ENCODE measurements around the gene TGFBR1.

TGFBR1 gene

GRCh38 chr9:99105152-99106043, 485 bp downstream of the TGFBR1 start:
- peak; percentile 81 for DNase-seq (ENCODE audit: low read depth)
- H3K4me3 ChIP-seq (ENCODE audit: low read depth, low read length) = peak overlapping the region; percentile 64
- TF ChIP-seq CTCF (IDR thresholded peaks at IDR 0.05; ENCODE audit: insufficient read depth, low read depth, low read length, missing control alignments) = no peak

- no peak for DNase-seq (ENCODE audit: low read depth)
- H3K4me3 ChIP-seq (ENCODE audit: low read depth, low read length) = peak overlapping the region; percentile 64
- TF ChIP-seq CTCF (IDR thresholded peaks at IDR 0.05; ENCODE audit: insufficient read depth, low read depth, low read length, missing control alignments) = no peak
Measured at GRCh38 chr9:99106044-99106375, 1.1 kb downstream of the TGFBR1 start.

GRCh38 chr9:99107421-99107820, 2.5 kb downstream of the TGFBR1 start:
- no peak for DNase-seq (ENCODE audit: low read depth)
- no peak for TF ChIP-seq CTCF (IDR thresholded peaks at IDR 0.05; ENCODE audit: insufficient read depth, low read depth, low read length, missing control alignments)
- H3K4me3 ChIP-seq (ENCODE audit: low read depth, low read length) = no peak overlapping the region

GRCh38 chr9:99108131-99108530, 3.2 kb downstream of the TGFBR1 start:
- H3K4me3 ChIP-seq (ENCODE audit: low read depth, low read length) = no peak overlapping the region
- TF ChIP-seq CTCF (IDR thresholded peaks at IDR 0.05; ENCODE audit: insufficient read depth, low read depth, low read length, missing control alignments) = no peak
- DNase-seq (ENCODE audit: low read depth) = no peak

- no peak for TF ChIP-seq CTCF (IDR thresholded peaks at IDR 0.05; ENCODE audit: insufficient read depth, low read depth, low read length, missing control alignments)
- no peak overlapping the region for H3K4me3 ChIP-seq (ENCODE audit: low read depth, low read length)
- DNase-seq (ENCODE audit: low read depth) = no peak
Measured at GRCh38 chr9:99109522-99109921, 4.6 kb downstream of the TGFBR1 start.

- no peak overlapping the region for H3K4me3 ChIP-seq (ENCODE audit: low read depth, low read length)
- peak; percentile 8 for DNase-seq (ENCODE audit: low read depth)
- no peak for TF ChIP-seq CTCF (IDR thresholded peaks at IDR 0.05; ENCODE audit: insufficient read depth, low read depth, low read length, missing control alignments)
Measured at GRCh38 chr9:99112750-99113413, 8.0 kb downstream of the TGFBR1 start.
